HG02759 (cell line): ENCODE data around the gene CHSY1.
"Not testable (repeated sequence)": the region's sequence is repeated elsewhere in the genome, so short reads cannot be mapped to it uniquely, and the experiment has no call there.

ENCODE experiments used
- ATAC-seq: cut with Tn5 transposase; IDR thresholded peaks from one replicate; pipeline ENCODE4 v1.9.1; 2021; ENCODE audit warnings: mild to moderate bottlenecking, moderate library complexity; ENCODE audit not compliant: unreplicated experiment

The CHSY1 gene

DNA sequence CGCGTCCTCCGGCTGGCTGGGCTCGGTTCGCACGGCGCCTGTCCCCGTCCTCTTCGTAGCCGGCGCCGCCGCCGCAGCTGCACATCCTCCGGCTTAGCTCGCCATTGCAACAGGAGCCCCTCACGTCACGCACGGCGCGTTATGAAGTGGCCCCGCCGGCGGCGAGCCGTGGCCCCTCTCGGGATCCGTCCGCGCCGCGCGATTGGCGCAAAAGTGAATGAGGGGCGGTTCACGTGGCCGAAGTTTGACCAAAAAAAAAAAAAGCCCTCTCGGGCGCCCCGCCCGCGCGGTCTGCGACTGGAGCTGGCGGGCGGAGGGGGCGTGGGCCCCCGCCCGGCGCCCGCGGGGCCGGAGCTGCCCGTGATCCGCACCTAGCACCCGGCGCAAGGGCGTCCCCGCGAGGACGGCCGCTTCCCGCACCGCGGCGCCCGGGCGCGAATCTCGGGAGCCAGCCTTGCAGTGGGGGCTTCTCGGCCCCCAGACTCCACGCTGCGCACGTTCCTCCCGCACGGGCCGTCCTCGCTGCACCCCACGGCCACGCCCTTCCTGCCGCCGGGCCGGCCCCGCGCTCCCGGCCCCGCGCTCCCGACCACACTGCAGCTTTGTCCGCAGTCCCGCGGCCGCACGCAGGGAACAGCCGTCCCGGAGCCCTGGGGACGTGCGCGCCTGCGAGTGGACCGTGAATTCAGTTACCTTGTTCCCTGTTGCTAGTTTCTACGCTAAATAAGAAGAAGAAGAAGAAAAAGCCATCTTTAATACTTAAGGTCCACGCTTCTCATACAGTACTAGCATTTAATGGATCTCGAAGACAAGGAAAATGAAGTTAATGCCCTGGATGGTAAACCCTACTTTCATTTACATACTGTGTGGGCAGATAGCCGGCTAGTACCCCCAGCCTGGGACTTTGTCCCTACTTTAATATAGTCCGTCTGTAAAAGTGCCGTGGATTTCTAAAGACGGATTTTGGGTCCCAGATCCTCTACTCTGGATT, at the start of gene CHSY1:
Gene CHSY1, minus strand, starts transcription at position 219 of the 991 bp plus-strand sequence. CDS start 592 bp downstream, outside the sequence.
- ATAC-seq, result peak; percentile 77

- ATAC-seq, result no peak
Observed at GRCh38 chr15:101296418-101297405, 44.9 kb upstream of the CHSY1 start.

DNA sequence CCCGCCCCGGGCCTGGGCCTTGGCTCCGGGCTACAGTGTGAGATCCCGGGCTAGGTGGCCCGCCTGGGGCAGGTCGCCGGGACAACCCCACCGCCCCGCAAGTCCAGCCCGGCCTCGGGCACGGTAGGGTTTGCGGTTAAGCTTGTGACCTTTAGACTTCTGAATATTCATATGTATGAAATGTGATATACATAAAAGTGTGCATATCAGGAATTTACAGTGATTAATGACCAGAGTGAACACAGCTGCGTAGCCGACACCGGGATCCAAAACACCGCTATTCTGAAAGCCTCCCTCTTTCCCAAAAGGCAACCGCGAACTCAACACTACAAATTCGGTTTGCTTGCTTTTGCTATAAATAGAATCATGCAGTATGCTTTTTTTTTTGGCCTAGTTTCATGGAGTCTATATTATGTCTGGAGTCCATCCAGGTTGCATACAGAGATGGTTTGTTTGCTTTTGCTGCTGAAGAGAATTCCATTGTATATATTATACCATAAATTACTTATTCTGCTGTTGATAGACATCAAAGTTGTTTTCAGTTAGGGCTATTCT, 43.8 kb upstream of the CHSY1 start:
- ATAC-seq, result no peak

- ATAC-seq, result peak; percentile 86
Observed at GRCh38 chr15:101294731-101295606, 43.1 kb upstream of the CHSY1 start, which contains the start of gene SNRPA1. Gene SNRPA1 (minus strand): TSS chr15:101295248. CDS start chr15:101295178, 70 bp downstream.

DNA sequence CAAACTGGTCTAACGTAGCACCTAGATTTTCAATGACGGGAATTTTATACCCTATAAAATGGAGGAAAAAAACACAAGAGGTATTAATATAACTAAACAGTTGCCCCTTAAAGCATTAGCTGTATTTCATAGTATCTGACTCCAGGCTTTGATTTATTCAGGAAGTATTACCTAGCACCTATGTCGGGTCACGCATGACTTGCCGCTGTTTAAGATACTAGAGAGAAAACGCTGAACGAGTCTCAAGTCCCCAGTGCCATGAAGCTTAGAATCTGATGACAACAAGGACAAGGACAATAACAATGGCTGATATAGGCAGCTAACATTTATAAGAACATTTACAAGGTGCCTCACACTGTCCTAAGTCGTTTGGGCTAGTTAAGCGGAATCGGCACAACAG, 41.3 kb upstream of the CHSY1 start:
- ATAC-seq, result no peak

- no peak for ATAC-seq
Observed at GRCh38 chr15:101288905-101289513, 37.2 kb upstream of the CHSY1 start.

- not testable (repeated sequence) for ATAC-seq
Observed at GRCh38 chr15:101287342-101287741, 35.5 kb upstream of the CHSY1 start.

DNA sequence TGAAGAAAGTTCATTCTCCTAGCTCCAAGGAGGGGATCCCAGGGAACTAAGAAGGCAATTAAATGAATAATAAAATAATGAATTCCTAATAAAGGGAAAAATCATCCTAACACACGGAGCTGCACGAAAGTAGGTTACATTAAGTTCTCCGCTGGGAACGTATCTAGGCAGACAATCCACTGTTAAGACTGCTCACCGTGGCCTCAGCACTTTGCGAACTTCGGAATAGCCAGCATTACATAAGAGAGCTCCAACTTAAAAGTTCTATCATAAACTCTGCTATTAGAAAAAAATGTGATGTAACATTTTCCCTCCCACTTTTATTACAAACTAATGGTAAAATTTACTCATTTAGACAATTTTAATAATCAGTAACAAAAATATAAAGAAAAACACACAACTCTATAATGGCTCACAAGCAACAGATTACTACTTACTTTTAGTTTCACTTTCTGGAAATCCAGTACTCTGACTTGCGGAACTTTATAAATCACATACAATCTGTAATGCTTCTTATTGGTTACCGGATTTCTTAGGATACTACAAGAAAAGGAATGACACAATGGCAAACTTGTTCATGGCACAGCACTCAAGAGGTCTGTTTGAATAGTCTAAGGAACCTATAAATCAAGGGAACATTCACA, 34.7 kb upstream of the CHSY1 start:
- no peak for ATAC-seq

DNA sequence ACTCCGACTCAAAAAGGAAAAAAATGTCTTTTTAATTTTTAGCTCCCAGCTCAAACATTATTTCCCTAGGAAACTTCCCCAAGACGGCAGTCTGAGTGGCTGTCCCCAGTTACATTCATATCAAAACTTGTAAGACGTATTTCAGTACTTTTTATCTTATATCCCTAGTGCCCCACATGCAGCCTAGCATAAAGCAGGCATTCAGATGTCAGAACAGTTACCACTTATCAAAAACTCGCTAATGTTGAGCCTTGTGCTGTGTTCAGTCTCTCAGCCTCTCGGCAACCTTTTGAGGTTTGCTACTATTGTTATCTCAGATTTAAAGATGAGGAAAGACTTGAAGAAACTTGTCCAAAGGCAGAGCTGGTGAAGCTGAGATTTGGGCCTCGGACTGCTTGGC, 32.1 kb upstream of the CHSY1 start:
- no peak for ATAC-seq

DNA sequence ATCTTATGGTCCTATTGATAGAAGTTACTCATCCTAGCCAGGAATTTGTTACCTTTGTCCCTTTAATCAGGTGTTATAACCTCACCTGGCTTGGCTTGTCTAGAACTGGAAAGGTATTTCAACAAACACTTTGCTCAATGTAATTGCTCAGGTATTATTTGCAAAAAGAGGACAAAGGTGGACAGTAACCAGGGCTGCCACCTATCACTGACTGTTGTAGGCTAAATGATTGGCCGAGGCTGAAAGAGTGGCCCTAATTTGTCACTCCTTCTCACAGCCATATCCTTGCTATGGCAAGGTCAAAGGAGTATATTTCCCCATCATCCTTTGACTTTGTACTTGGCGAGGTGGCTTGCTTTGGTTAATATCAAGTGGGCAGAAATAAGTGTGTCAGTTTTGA, 28.2 kb upstream of the CHSY1 start:
- ATAC-seq, result no peak

GRCh38 chr15:101277943-101278564, 26.2 kb upstream of the CHSY1 start:
- ATAC-seq, result no peak

DNA sequence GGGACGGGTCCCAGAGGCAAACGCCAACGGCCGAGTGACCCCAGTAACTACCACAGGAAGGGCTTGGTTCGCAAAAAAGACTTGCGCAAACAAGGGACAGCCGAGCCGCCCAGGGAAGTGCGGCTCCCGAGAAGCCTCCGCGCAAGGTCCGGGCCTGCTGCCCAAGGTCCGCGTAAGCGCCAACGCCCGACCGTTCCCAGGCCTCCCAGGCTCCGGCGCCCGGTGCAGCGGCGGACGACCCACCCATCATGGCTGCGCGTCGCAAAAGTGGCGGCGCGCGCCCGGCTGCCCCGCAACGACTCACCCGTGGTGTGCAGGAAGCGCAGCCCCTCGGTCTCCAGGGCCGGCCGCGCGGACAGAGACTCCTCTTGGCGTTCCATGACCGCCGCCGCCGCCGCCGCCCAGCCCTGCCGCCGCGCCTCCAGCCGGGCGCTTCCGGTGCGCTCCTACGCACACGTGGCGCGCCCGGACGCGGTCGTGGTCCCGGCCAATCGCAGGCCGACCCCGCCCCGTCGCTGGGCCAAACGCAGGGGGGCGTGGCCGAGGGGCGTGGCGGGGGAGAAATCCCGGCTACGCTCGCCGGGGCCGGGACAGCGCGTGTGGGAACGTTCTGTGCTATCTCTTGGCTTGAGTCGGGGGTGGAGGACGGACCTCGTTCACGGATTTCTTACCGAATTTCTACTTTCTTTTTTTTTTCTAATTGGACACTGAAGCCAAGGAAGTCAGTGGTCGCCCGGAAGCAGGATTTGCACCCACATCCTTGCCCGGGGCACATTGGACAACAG, 25.4 kb upstream of the CHSY1 start, which contains the start of gene SELENOS:
Gene SELENOS, minus strand, starts transcription at position 448 of the 785 bp plus-strand sequence. Its CDS starts 68 bp downstream, at position 380.
- peak; percentile 94 for ATAC-seq

GRCh38 chr15:101276501-101277037, 24.7 kb upstream of the CHSY1 start:
- peak; percentile 17 for ATAC-seq

GRCh38 chr15:101275018-101275417, 23.2 kb upstream of the CHSY1 start:
- ATAC-seq, result no peak

- no peak for ATAC-seq
Observed at GRCh38 chr15:101273534-101273933, 21.7 kb upstream of the CHSY1 start.

GRCh38 chr15:101272584-101272983, 20.7 kb upstream of the CHSY1 start:
- ATAC-seq, result no peak
